Measurements from ENCODE around the gene EFCAB8. TPM values are rescaled to one million over a fixed set of nuclear protein-coding genes. Genes with fewer than 3 reads are reported as not detected.
A peak's percentile ranks its signal among the peaks of the same experiment; 100 is the strongest.
"Not testable (repeated sequence)": the region's sequence is repeated elsewhere in the genome, so short reads cannot be mapped to it uniquely, and the experiment has no call there.

Gene EFCAB8
- total and polyA plus RNA-seq, 3 experiments from 2014 or later = 0.35 to 0.69 TPM; not detected in 1

- H3K36me3 Mint-ChIP-seq = peaks cover 0 to 3% (median 0%) of the 10 kb centered on the region in 3 donors
- no peak overlapping the region for H3K4me3 Mint-ChIP-seq
- DNase-seq = no peak
- no peak overlapping the region for H3K27ac ChIP-seq (ENCODE audit: low read depth, low read length)
- H3K9me3 Mint-ChIP-seq = no peaks in the 10 kb centered on the region
- no peaks in the 10 kb centered on the region for H3K27me3 ChIP-seq (ENCODE audit: insufficient read depth, low read length, poor library complexity, severe bottlenecking)
- H3K9me3 ChIP-seq (ENCODE audit: low read length) = no peaks in the 10 kb centered on the region
- no peak overlapping the region for H3K4me3 ChIP-seq (ENCODE audit: low read length)
- ChIA-PET CTCF (no interaction called here), POLR2A (no interaction called here)
- H3K4me1 Mint-ChIP-seq = no peaks in the 10 kb centered on the region
- H3K4me1 ChIP-seq (ENCODE audit: insufficient read depth, low read length) = no peaks in the 10 kb centered on the region
- H3K27me3 Mint-ChIP-seq = no peaks in the 10 kb centered on the region
- no peak overlapping the region for H3K27ac Mint-ChIP-seq
- H3K36me3 ChIP-seq (ENCODE audit: insufficient read depth, low read length) = no peaks in the 10 kb centered on the region
Measured at GRCh38 chr20:32934580-32934979, 75.9 kb downstream of the EFCAB8 start.

- no peak for DNase-seq
- peaks cover 13% of the 10 kb centered on the region for H3K4me1 ChIP-seq (ENCODE audit: insufficient read depth, low read length)
- CTCF ChIA-PET = no interaction called here
- Mint-ChIP-seq H3K27ac (no peak overlapping the region), H3K27me3 (peaks cover 0 to 5% of the 10 kb centered on the region in 2 donors), H3K9me3 (peaks cover 0 to 4% (median 0%) of the 10 kb centered on the region in 5 donors), H3K4me1 (peaks cover 10 to 12% (median 11%) of the 10 kb centered on the region in 3 donors), H3K36me3 (peaks cover 0 to 4% (median 3%) of the 10 kb centered on the region in 3 donors), H3K4me3 (no peak overlapping the region)
- H3K27me3 ChIP-seq (ENCODE audit: insufficient read depth, low read length, poor library complexity, severe bottlenecking) = no peaks in the 10 kb centered on the region
- no peaks in the 10 kb centered on the region for H3K36me3 ChIP-seq (ENCODE audit: insufficient read depth, low read length)
- no peaks in the 10 kb centered on the region for H3K9me3 ChIP-seq (ENCODE audit: low read length)
- no peak overlapping the region for H3K27ac ChIP-seq (ENCODE audit: low read depth, low read length)
- POLR2A ChIA-PET = no interaction called here
- H3K4me3 ChIP-seq (ENCODE audit: low read length) = no peak overlapping the region
Measured at GRCh38 chr20:32941155-32941885, 82.6 kb downstream of the EFCAB8 start.

GRCh38 chr20:32943490-32944052, 84.8 kb downstream of the EFCAB8 start:
- H3K9me3 ChIP-seq (ENCODE audit: low read length) = no peaks in the 10 kb centered on the region
- Mint-ChIP-seq H3K27me3 (peaks cover 0 to 6% of the 10 kb centered on the region in 2 donors), H3K4me3 (no peak overlapping the region), H3K27ac (no peak overlapping the region), H3K9me3 (peaks cover 0 to 4% (median 0%) of the 10 kb centered on the region in 5 donors), H3K36me3 (peaks cover 0 to 4% (median 3%) of the 10 kb centered on the region in 3 donors), H3K4me1 (peaks cover 15 to 18% (median 17%) of the 10 kb centered on the region in 3 donors)
- H3K36me3 ChIP-seq (ENCODE audit: insufficient read depth, low read length) = no peaks in the 10 kb centered on the region
- POLR2A ChIA-PET = no interaction called here
- no peaks in the 10 kb centered on the region for H3K27me3 ChIP-seq (ENCODE audit: insufficient read depth, low read length, poor library complexity, severe bottlenecking)
- H3K4me1 ChIP-seq (ENCODE audit: insufficient read depth, low read length) = peaks cover 19% of the 10 kb centered on the region
- CTCF ChIA-PET = interaction anchor here (1.1 kb wide), 1 partner anchor 153 kb away, joined by 3 read pairs; no protein-coding TSS in a partner anchor
- no peak overlapping the region for H3K4me3 ChIP-seq (ENCODE audit: low read length)
- no peak overlapping the region for H3K27ac ChIP-seq (ENCODE audit: low read depth, low read length)
- DNase-seq = no peak

GRCh38 chr20:32945710-32946221, 87.0 kb downstream of the EFCAB8 start:
- Histone ChIP-seq H3K36me3 (ENCODE audit: insufficient read depth, low read length) (no peaks in the 10 kb centered on the region), H3K4me1 (ENCODE audit: insufficient read depth, low read length) (peaks cover 19% of the 10 kb centered on the region), H3K27me3 (ENCODE audit: insufficient read depth, low read length, poor library complexity, severe bottlenecking) (no peaks in the 10 kb centered on the region), H3K27ac (ENCODE audit: low read depth, low read length) (no peak overlapping the region), H3K4me3 (ENCODE audit: low read length) (no peak overlapping the region), H3K9me3 (ENCODE audit: low read length) (no peaks in the 10 kb centered on the region)
- peaks cover 0 to 4% (median 3%) of the 10 kb centered on the region in 3 donors for H3K36me3 Mint-ChIP-seq
- peaks cover 16 to 39% (median 28%) of the 10 kb centered on the region in 3 donors for H3K4me1 Mint-ChIP-seq
- H3K4me3 Mint-ChIP-seq = peak overlapping the region in 3 of 7 donors; percentile 29 to 49 (median 42)
- ChIA-PET CTCF (interaction anchor here (0.8 to 2.4 kb wide), 11 partner anchors 9 to 156 kb away, joined by 3 to 12 read pairs (median 4); partner anchors contain the start of gene SUN5), POLR2A (interaction anchor here (1.0 to 1.4 kb wide), 2 partner anchors 26 to 32 kb away, joined by 4 to 6 read pairs; no protein-coding TSS in a partner anchor)
- peaks cover 0 to 6% of the 10 kb centered on the region in 2 donors for H3K27me3 Mint-ChIP-seq
- H3K27ac Mint-ChIP-seq = peak overlapping the region in 7 of 8 donors; percentile 17 to 90 (median 68)
- peaks cover 0 to 4% (median 0%) of the 10 kb centered on the region in 5 donors for H3K9me3 Mint-ChIP-seq
- DNase-seq = peak in 3 of 5 donors; percentile 17 to 58 (median 52)

GRCh38 chr20:32946629-32947028, 87.9 kb downstream of the EFCAB8 start:
- peaks cover 0 to 4% (median 0%) of the 10 kb centered on the region in 5 donors for H3K9me3 Mint-ChIP-seq
- H3K27ac ChIP-seq (ENCODE audit: low read depth, low read length) = no peak overlapping the region
- no peaks in the 10 kb centered on the region for H3K9me3 ChIP-seq (ENCODE audit: low read length)
- no peaks in the 10 kb centered on the region for H3K36me3 ChIP-seq (ENCODE audit: insufficient read depth, low read length)
- peaks cover 0 to 4% of the 10 kb centered on the region in 2 donors for H3K27me3 Mint-ChIP-seq
- H3K4me3 ChIP-seq (ENCODE audit: low read length) = no peak overlapping the region
- CTCF ChIA-PET = interaction anchor here (1.9 to 2.4 kb wide), 4 partner anchors 8 to 58 kb away, joined by 8 to 12 read pairs (median 10); partner anchors contain the start of gene SUN5
- H3K27ac Mint-ChIP-seq = peak overlapping the region in 2 of 8 donors; percentile 25 to 35
- peaks cover 0 to 3% (median under 1%) of the 10 kb centered on the region in 3 donors for H3K36me3 Mint-ChIP-seq
- POLR2A ChIA-PET = interaction anchor here (0.6 to 1.4 kb wide), 2 partner anchors 25 to 831 kb away, joined by 3 to 6 read pairs; no protein-coding TSS in a partner anchor
- no peak overlapping the region for H3K4me3 Mint-ChIP-seq
- peaks cover 28% of the 10 kb centered on the region for H3K4me1 ChIP-seq (ENCODE audit: insufficient read depth, low read length)
- no peaks in the 10 kb centered on the region for H3K27me3 ChIP-seq (ENCODE audit: insufficient read depth, low read length, poor library complexity, severe bottlenecking)
- H3K4me1 Mint-ChIP-seq = peaks cover 18 to 44% (median 34%) of the 10 kb centered on the region in 3 donors
- no peak for DNase-seq

GRCh38 chr20:32950539-32950938, 91.8 kb downstream of the EFCAB8 start:
- DNase-seq; H3K9me3 Mint-ChIP-seq; H3K36me3 ChIP-seq (ENCODE audit: insufficient read depth, low read length); H3K9me3 ChIP-seq (ENCODE audit: low read length); H3K27me3 Mint-ChIP-seq; CTCF ChIA-PET; H3K4me3 Mint-ChIP-seq; POLR2A ChIA-PET; H3K27me3 ChIP-seq (ENCODE audit: insufficient read depth, low read length, poor library complexity, severe bottlenecking); H3K27ac ChIP-seq (ENCODE audit: low read depth, low read length); H3K4me3 ChIP-seq (ENCODE audit: low read length); H3K36me3 Mint-ChIP-seq: not testable (repeated sequence)
- H3K4me1 ChIP-seq (ENCODE audit: insufficient read depth, low read length) = peaks cover 23% of the 10 kb centered on the region
- peak overlapping the region in 3 of 8 donors; percentile 26 to 58 (median 53) for H3K27ac Mint-ChIP-seq
- peaks cover 15 to 40% (median 32%) of the 10 kb centered on the region in 3 donors for H3K4me1 Mint-ChIP-seq

GRCh38 chr20:32957459-32957858, 98.7 kb downstream of the EFCAB8 start:
- peaks cover 2 to 27% (median 6%) of the 10 kb centered on the region in 3 donors for H3K36me3 Mint-ChIP-seq
- no peak overlapping the region for H3K27ac Mint-ChIP-seq

More at GRCh38 chr20:32957459-32957858, 98.7 kb downstream of the EFCAB8 start:
- H3K27me3 Mint-ChIP-seq = no peaks in the 10 kb centered on the region
- no peak for DNase-seq
- H3K27ac ChIP-seq (ENCODE audit: low read depth, low read length) = no peak overlapping the region
- H3K4me1 ChIP-seq (ENCODE audit: insufficient read depth, low read length) = no peaks in the 10 kb centered on the region
- H3K36me3 ChIP-seq (ENCODE audit: insufficient read depth, low read length) = no peaks in the 10 kb centered on the region
- no peak overlapping the region for H3K4me3 ChIP-seq (ENCODE audit: low read length)
- H3K4me1 Mint-ChIP-seq = peaks cover 0 to 12% (median 5%) of the 10 kb centered on the region in 3 donors
- no peaks in the 10 kb centered on the region for H3K27me3 ChIP-seq (ENCODE audit: insufficient read depth, low read length, poor library complexity, severe bottlenecking)
- peaks cover 16 to 31% (median 27%) of the 10 kb centered on the region in 5 donors for H3K9me3 Mint-ChIP-seq
- H3K4me3 Mint-ChIP-seq = no peak overlapping the region
- POLR2A ChIA-PET = interaction anchor here (1.0 kb wide), 1 partner anchor 10 kb away, joined by 5 read pairs; no protein-coding TSS in a partner anchor
- CTCF ChIA-PET = interaction anchor here (1.8 kb wide), 1 partner anchor 12 kb away, joined by 10 read pairs; no protein-coding TSS in a partner anchor
- peaks cover 6% of the 10 kb centered on the region for H3K9me3 ChIP-seq (ENCODE audit: low read length)

All from CD8-positive, alpha-beta memory T cell (primary cell).